ENCODE results near the gene PREX1.

Gene PREX1

GRCh38 chr20:48674461-48674860 is 153.3 kb downstream of the PREX1 start:
- DNase-seq: no peak

GRCh38 chr20:48673507-48673906 is 154.3 kb downstream of the PREX1 start:
- DNase-seq: no peak

GRCh38 chr20:48672324-48672723 is 155.5 kb downstream of the PREX1 start:
- no peak for DNase-seq

- DNase-seq: no peak
Observed at GRCh38 chr20:48671141-48671540, 156.7 kb downstream of the PREX1 start.

- DNase-seq: no peak
Observed at GRCh38 chr20:48669946-48670605, 157.7 kb downstream of the PREX1 start.

- peak; percentile 56 to 70 for DNase-seq
Observed at GRCh38 chr20:48668451-48668946, 159.3 kb downstream of the PREX1 start.

GRCh38 chr20:48667889-48668413 is 159.8 kb downstream of the PREX1 start:
- DNase-seq: no peak

- DNase-seq: no peak
Observed at GRCh38 chr20:48667481-48667880, 160.3 kb downstream of the PREX1 start.

GRCh38 chr20:48665785-48666184 is 162.0 kb downstream of the PREX1 start:
- no peak for DNase-seq

GRCh38 chr20:48662711-48663110 is 165.1 kb downstream of the PREX1 start:
- no peak for DNase-seq

GRCh38 chr20:48661575-48662455 is 166.0 kb downstream of the PREX1 start:
- DNase-seq: no peak

- no peak for DNase-seq
Observed at GRCh38 chr20:48660788-48661187, 167.0 kb downstream of the PREX1 start.

- no peak for DNase-seq
Observed at GRCh38 chr20:48659858-48660257, 167.9 kb downstream of the PREX1 start.

GRCh38 chr20:48658505-48658904 is 169.3 kb downstream of the PREX1 start:
- no peak for DNase-seq

- DNase-seq: no peak
Observed at GRCh38 chr20:48658198-48658476, 169.7 kb downstream of the PREX1 start.

GRCh38 chr20:48657426-48658197 is 170.2 kb downstream of the PREX1 start:
- DNase-seq: peak; percentile 69 to 77

- DNase-seq: peak; percentile 96 to 97
Observed at GRCh38 chr20:48656661-48657211, 171.1 kb downstream of the PREX1 start.

- no peak for DNase-seq
Observed at GRCh38 chr20:48656137-48656536, 171.7 kb downstream of the PREX1 start.

GRCh38 chr20:48653706-48654051 is 174.1 kb downstream of the PREX1 start:
- peak in 1 of 2 donors; percentile 11 for DNase-seq

GRCh38 chr20:48652961-48653705 is 174.7 kb downstream of the PREX1 start:
- no peak for DNase-seq

- no peak for DNase-seq
Observed at GRCh38 chr20:48651960-48652359, 175.8 kb downstream of the PREX1 start.

- no peak for DNase-seq
Observed at GRCh38 chr20:48651271-48651670, 176.5 kb downstream of the PREX1 start.

All from hippocampal formation (tissue), 2 donors.